D341Med (cell line): ENCODE measurements around the gene PLD6.

Experiments
- DNase-seq: peaks from one replicate; pipeline ENCODE4 v3.0.0; 2012; ENCODE audit warnings: low spot score

The PLD6 gene

GRCh38 chr17:17154981-17155380 lies 51.2 kb downstream of the PLD6 start:
- no peak for DNase-seq

- DNase-seq, result no peak
These were observed 51.6 kb downstream of the PLD6 start for GRCh38 chr17:17154556-17154955.

- no peak for DNase-seq
These were observed 52.4 kb downstream of the PLD6 start for GRCh38 chr17:17153709-17154108.

DNA sequence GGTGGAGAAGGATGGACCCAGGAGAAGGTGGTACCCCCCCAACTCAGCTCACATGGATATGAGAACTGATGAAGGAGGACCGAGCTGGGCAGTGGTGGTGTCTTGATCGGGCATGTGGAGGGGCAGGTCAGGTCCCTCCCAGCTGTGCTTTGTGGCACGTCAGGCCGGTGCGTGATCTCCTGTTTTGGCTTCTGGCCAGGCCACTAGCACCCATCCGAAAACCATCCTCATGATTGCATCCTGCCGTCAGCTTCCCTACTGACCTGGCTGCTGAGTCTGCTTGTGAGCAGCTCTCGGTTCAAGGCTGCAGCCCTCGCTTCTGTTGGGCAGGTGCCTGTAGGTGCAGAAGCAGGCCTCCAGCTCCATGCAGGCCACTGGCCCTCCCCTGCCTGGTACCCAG lies 53.1 kb downstream of the PLD6 start:
- DNase-seq, result no peak

DNA sequence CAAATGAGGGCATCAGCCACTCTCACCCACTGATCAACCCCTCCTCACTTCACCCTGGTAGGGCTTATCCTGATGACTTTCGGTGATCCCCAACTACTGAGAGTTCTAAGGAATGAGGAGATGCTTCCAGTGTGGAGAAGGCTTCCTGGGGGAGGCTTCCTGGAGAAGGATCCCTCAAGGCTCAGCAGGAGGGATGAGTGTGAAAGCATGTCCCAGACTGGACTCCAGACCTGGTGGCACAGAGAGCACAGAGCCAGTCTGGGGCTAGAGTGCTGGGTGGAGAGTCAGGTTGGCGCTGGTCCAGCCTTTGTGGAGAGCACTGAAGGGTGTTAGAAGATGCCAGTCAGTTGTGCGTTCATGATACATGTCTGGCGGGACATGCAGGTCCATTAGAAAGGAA lies 53.7 kb downstream of the PLD6 start:
- no peak for DNase-seq

DNA sequence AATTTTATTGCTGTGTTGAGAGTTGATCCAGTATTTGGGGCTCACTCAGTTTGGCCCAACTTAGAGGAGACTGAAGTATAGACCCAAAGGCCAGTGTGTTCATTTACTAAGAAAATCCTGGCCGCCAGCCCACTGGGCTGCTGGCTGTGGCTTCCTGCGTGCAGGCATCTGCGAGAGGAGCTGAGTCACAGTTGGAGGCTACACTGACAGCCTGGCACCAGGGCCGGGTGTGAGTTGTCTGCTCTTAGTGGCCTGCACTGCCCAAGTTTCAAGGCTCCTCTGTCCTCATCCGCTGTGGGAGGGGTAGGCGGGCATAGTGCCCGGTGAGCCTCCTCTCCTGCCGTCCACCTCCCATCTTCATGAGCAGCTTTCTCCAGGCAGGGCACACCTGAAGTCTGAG lies 54.2 kb downstream of the PLD6 start:
- DNase-seq, result no peak

- no peak for DNase-seq
These were observed 54.6 kb downstream of the PLD6 start for GRCh38 chr17:17151541-17151940.

DNA sequence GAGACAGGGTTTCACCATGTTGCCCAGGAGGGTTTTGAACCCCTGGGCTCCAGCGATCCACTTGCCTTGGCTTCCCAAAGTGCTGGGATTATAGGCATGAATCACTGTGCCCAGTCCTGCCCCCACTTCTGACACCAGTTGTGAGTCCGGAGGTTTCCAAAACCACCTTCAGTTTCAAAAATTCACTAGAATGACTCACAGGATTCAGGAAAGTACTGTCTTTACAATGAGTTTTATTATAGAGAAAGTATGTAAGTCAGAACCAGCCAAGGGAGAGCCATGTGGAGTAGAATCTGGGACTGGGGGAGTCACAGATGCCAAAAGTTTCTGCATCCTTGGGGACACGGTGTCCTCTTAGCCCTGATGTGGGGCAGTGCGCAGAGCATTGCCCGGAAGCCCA lies 55.1 kb downstream of the PLD6 start:
- DNase-seq, result no peak
